ENCODE data around the gene NDUFS7. TPM values are rescaled to one million over a fixed set of nuclear protein-coding genes. Genes with fewer than 3 reads are reported as not detected.
"Not testable (repeated sequence)": the region's sequence is repeated elsewhere in the genome, so short reads cannot be mapped to it uniquely, and the experiment has no call there.

Gene NDUFS7
- total RNA-seq, 1 donor from 2014 or later: 104 TPM

- no peaks in the 10 kb centered on the region for H3K27me3 Mint-ChIP-seq (ENCODE audit: low read depth)
- no peaks in the 10 kb centered on the region for H3K9me3 Mint-ChIP-seq
- H3K36me3 Mint-ChIP-seq (ENCODE audit: low read depth): peaks cover 30% of the 10 kb centered on the region
- no peak overlapping the region for H3K4me3 Mint-ChIP-seq (ENCODE audit: low read depth)
- intact Hi-C loops (cut with micrococcal nuclease): no loop called here
- no peak for DNase-seq (ENCODE audit: low spot score)
- H3K27ac Mint-ChIP-seq: no peak overlapping the region
- peaks cover 6% of the 10 kb centered on the region for H3K4me1 Mint-ChIP-seq (ENCODE audit: low read depth)
Observed at GRCh38 chr19:1433119-1434039, 49.7 kb downstream of the NDUFS7 start.

- no peak overlapping the region for H3K4me3 Mint-ChIP-seq (ENCODE audit: low read depth)
- no peaks in the 10 kb centered on the region for H3K9me3 Mint-ChIP-seq
- no peaks in the 10 kb centered on the region for H3K27me3 Mint-ChIP-seq (ENCODE audit: low read depth)
- H3K36me3 Mint-ChIP-seq (ENCODE audit: low read depth): peaks cover 35% of the 10 kb centered on the region
- no peak overlapping the region for H3K27ac Mint-ChIP-seq
- H3K4me1 Mint-ChIP-seq (ENCODE audit: low read depth): peaks cover 6% of the 10 kb centered on the region
- no peak for DNase-seq (ENCODE audit: low spot score)
- intact Hi-C loops (cut with micrococcal nuclease): no loop called here
Observed at GRCh38 chr19:1434040-1434366, 50.3 kb downstream of the NDUFS7 start.

- no peak for DNase-seq (ENCODE audit: low spot score)
- Mint-ChIP-seq H3K27me3 (ENCODE audit: low read depth) (no peaks in the 10 kb centered on the region), H3K27ac (no peak overlapping the region), H3K4me3 (ENCODE audit: low read depth) (no peak overlapping the region), H3K4me1 (ENCODE audit: low read depth) (peaks cover 7% of the 10 kb centered on the region), H3K36me3 (ENCODE audit: low read depth) (peaks cover 41% of the 10 kb centered on the region), H3K9me3 (no peaks in the 10 kb centered on the region)
- intact Hi-C loops (cut with micrococcal nuclease): no loop called here
Observed at GRCh38 chr19:1434577-1435060, 50.9 kb downstream of the NDUFS7 start.

GRCh38 chr19:1435378-1435989, 51.8 kb downstream of the NDUFS7 start:
- no peaks in the 10 kb centered on the region for H3K27me3 Mint-ChIP-seq (ENCODE audit: low read depth)
- H3K36me3 Mint-ChIP-seq (ENCODE audit: low read depth): peaks cover 46% of the 10 kb centered on the region
- no peak for DNase-seq (ENCODE audit: low spot score)
- H3K4me1 Mint-ChIP-seq (ENCODE audit: low read depth): peaks cover 11% of the 10 kb centered on the region
- no peaks in the 10 kb centered on the region for H3K9me3 Mint-ChIP-seq
- H3K4me3 Mint-ChIP-seq (ENCODE audit: low read depth): no peak overlapping the region
- intact Hi-C loops (cut with micrococcal nuclease): no loop called here
- no peak overlapping the region for H3K27ac Mint-ChIP-seq

GRCh38 chr19:1437609-1438008, 53.9 kb downstream of the NDUFS7 start:
- no peaks in the 10 kb centered on the region for H3K27me3 Mint-ChIP-seq (ENCODE audit: low read depth)
- intact Hi-C loops (cut with micrococcal nuclease): loop anchor here (1.0 kb wide), 1 partner anchor 30 kb away; the partner anchor contains the start of gene DAZAP1
- H3K4me3 Mint-ChIP-seq (ENCODE audit: low read depth): no peak overlapping the region
- H3K36me3 Mint-ChIP-seq (ENCODE audit: low read depth): peaks cover 55% of the 10 kb centered on the region
- peak overlapping the region; percentile 99 for H3K27ac Mint-ChIP-seq
- no peak for DNase-seq (ENCODE audit: low spot score)
- H3K9me3 Mint-ChIP-seq: no peaks in the 10 kb centered on the region
- H3K4me1 Mint-ChIP-seq (ENCODE audit: low read depth): peaks cover 14% of the 10 kb centered on the region

- H3K4me3 Mint-ChIP-seq (ENCODE audit: low read depth): peak within 1 kb of the TSS; percentile 99
- peak within 1 kb of the TSS; percentile 99 for H3K27ac Mint-ChIP-seq
- H3K4me1 Mint-ChIP-seq (ENCODE audit: low read depth): peaks cover 14% of the 10 kb centered on the region
- intact Hi-C loops (cut with micrococcal nuclease): loop anchor here (1.0 kb wide), 1 partner anchor 31 kb away; the partner anchor contains the start of gene DAZAP1
- H3K9me3 Mint-ChIP-seq: no peaks in the 10 kb centered on the region
- DNase-seq (ENCODE audit: low spot score): peak; percentile 94
- H3K36me3 Mint-ChIP-seq (ENCODE audit: low read depth): peaks cover 56% of the 10 kb centered on the region
- no peaks in the 10 kb centered on the region for H3K27me3 Mint-ChIP-seq (ENCODE audit: low read depth)
Observed at GRCh38 chr19:1438035-1438932, 54.6 kb downstream of the NDUFS7 start, which contains the start of gene RPS15. RPS15 (plus strand) TSS chr19:1438396; CDS start chr19:1438426, 30 bp downstream.

- Mint-ChIP-seq H3K4me1 (ENCODE audit: low read depth) (peaks cover 14% of the 10 kb centered on the region), H3K4me3 (ENCODE audit: low read depth) (peak overlapping the region; percentile 99), H3K27ac (peak overlapping the region; percentile 77), H3K27me3 (ENCODE audit: low read depth) (no peaks in the 10 kb centered on the region), H3K36me3 (ENCODE audit: low read depth) (peaks cover 56% of the 10 kb centered on the region), H3K9me3 (no peaks in the 10 kb centered on the region)
- intact Hi-C loops (cut with micrococcal nuclease): loop anchor here (1.0 kb wide), 1 partner anchor 32 kb away; the partner anchor contains the start of gene DAZAP1
- DNase-seq (ENCODE audit: low spot score): no peak
Observed at GRCh38 chr19:1438933-1439354, 55.2 kb downstream of the NDUFS7 start.

- H3K4me3 Mint-ChIP-seq (ENCODE audit: low read depth): peak overlapping the region; percentile 99
- DNase-seq (ENCODE audit: low spot score); H3K27me3 Mint-ChIP-seq (ENCODE audit: low read depth); H3K9me3 Mint-ChIP-seq: not testable (repeated sequence)
- intact Hi-C loops (cut with micrococcal nuclease): loop anchor here (10.0 kb wide), 1 partner anchor 75 kb away; the partner anchor contains the start of gene ADAMTSL5
- peaks cover 14% of the 10 kb centered on the region for H3K4me1 Mint-ChIP-seq (ENCODE audit: low read depth)
- H3K27ac Mint-ChIP-seq: peak overlapping the region; percentile 77
- H3K36me3 Mint-ChIP-seq (ENCODE audit: low read depth): peaks cover 56% of the 10 kb centered on the region
Observed at GRCh38 chr19:1439525-1440417, 56.1 kb downstream of the NDUFS7 start.

- H3K4me1 Mint-ChIP-seq (ENCODE audit: low read depth): peaks cover 14% of the 10 kb centered on the region
- H3K4me3 Mint-ChIP-seq (ENCODE audit: low read depth): peak overlapping the region; percentile 99
- peak overlapping the region; percentile 65 for H3K27ac Mint-ChIP-seq
- H3K36me3 Mint-ChIP-seq (ENCODE audit: low read depth): peaks cover 53% of the 10 kb centered on the region
- no peaks in the 10 kb centered on the region for H3K27me3 Mint-ChIP-seq (ENCODE audit: low read depth)
- no peaks in the 10 kb centered on the region for H3K9me3 Mint-ChIP-seq
- intact Hi-C loops (cut with micrococcal nuclease): loop anchor here (10.0 kb wide), 1 partner anchor 74 kb away; the partner anchor contains the start of gene ADAMTSL5
- no peak for DNase-seq (ENCODE audit: low spot score)
Observed at GRCh38 chr19:1440418-1440801, 56.7 kb downstream of the NDUFS7 start.

- intact Hi-C loops (cut with micrococcal nuclease): loop anchor here (10.0 kb wide), 1 partner anchor 74 kb away; the partner anchor contains the start of gene ADAMTSL5
- H3K27ac Mint-ChIP-seq: no peak overlapping the region
- no peak for DNase-seq (ENCODE audit: low spot score)
Observed at GRCh38 chr19:1441022-1441426, 57.3 kb downstream of the NDUFS7 start.

GRCh38 chr19:1441677-1442438, 58.2 kb downstream of the NDUFS7 start:
- H3K27me3 Mint-ChIP-seq (ENCODE audit: low read depth): peaks cover 3% of the 10 kb centered on the region
- no peak for DNase-seq (ENCODE audit: low spot score)
- H3K9me3 Mint-ChIP-seq: no peaks in the 10 kb centered on the region
- peaks cover 48% of the 10 kb centered on the region for H3K36me3 Mint-ChIP-seq (ENCODE audit: low read depth)
- peaks cover 15% of the 10 kb centered on the region for H3K4me1 Mint-ChIP-seq (ENCODE audit: low read depth)
- H3K27ac Mint-ChIP-seq: no peak overlapping the region
- peak overlapping the region; percentile 56 for H3K4me3 Mint-ChIP-seq (ENCODE audit: low read depth)
- intact Hi-C loops (cut with micrococcal nuclease): loop anchor here (10.0 kb wide), 1 partner anchor 73 kb away; the partner anchor contains the start of gene ADAMTSL5

More at GRCh38 chr19:1441022-1441426, 57.3 kb downstream of the NDUFS7 start:
- no peaks in the 10 kb centered on the region for H3K27me3 Mint-ChIP-seq (ENCODE audit: low read depth)
- H3K4me1 Mint-ChIP-seq (ENCODE audit: low read depth): peaks cover 15% of the 10 kb centered on the region
- peak overlapping the region; percentile 99 for H3K4me3 Mint-ChIP-seq (ENCODE audit: low read depth)
- peaks cover 48% of the 10 kb centered on the region for H3K36me3 Mint-ChIP-seq (ENCODE audit: low read depth)
- no peaks in the 10 kb centered on the region for H3K9me3 Mint-ChIP-seq
